Stimulated activated CD8-positive, alpha-beta memory T cell treated with anti-CD3 and anti-CD28 coated beads, Interleukin-15, amount 100 ng/mL, for 24 hours (primary cell): ENCODE results near the gene INPP4A.

Experiments used
- DNase-seq: peaks from one replicate; pipeline ENCODE4 v3.0.0-alpha.2; 2020; ENCODE audit warnings: low read depth

The INPP4A gene

GRCh38 chr2:98436734-98437133 is 7.9 kb upstream of the INPP4A start:
- DNase-seq = no peak

GRCh38 chr2:98438190-98439133 is 6.2 kb upstream of the INPP4A start:
- DNase-seq = no peak

GRCh38 chr2:98441706-98442450 is 2.8 kb upstream of the INPP4A start:
- no peak for DNase-seq

- no peak for DNase-seq
Measured at GRCh38 chr2:98442488-98442887, 2.2 kb upstream of the INPP4A start.

GRCh38 chr2:98445177-98445682 is 572 bp downstream of the INPP4A start:
- DNase-seq = no peak

GRCh38 chr2:98445683-98446581 is 1.3 kb downstream of the INPP4A start:
- DNase-seq = no peak

GRCh38 chr2:98446850-98447249 is 2.2 kb downstream of the INPP4A start:
- no peak for DNase-seq

- no peak for DNase-seq
Measured at GRCh38 chr2:98448441-98449145, 3.9 kb downstream of the INPP4A start.

- no peak for DNase-seq
Measured at GRCh38 chr2:98452396-98453027, 7.9 kb downstream of the INPP4A start.

- DNase-seq = no peak
Measured at GRCh38 chr2:98453083-98453482, 8.4 kb downstream of the INPP4A start.

GRCh38 chr2:98453531-98453930 is 8.9 kb downstream of the INPP4A start:
- DNase-seq = no peak

GRCh38 chr2:98454073-98454472 is 9.4 kb downstream of the INPP4A start:
- DNase-seq = no peak

GRCh38 chr2:98454500-98455235 is 10.0 kb downstream of the INPP4A start:
- DNase-seq = no peak

GRCh38 chr2:98455494-98455976 is 10.9 kb downstream of the INPP4A start:
- DNase-seq = no peak

GRCh38 chr2:98457045-98457696 is 12.5 kb downstream of the INPP4A start:
- no peak for DNase-seq

GRCh38 chr2:98458207-98458606 is 13.5 kb downstream of the INPP4A start:
- no peak for DNase-seq

- no peak for DNase-seq
Measured at GRCh38 chr2:98458667-98459380, 14.2 kb downstream of the INPP4A start.

- DNase-seq = no peak
Measured at GRCh38 chr2:98459496-98460175, 15.0 kb downstream of the INPP4A start.
